Kidney glomerular epithelial cell (primary cell): ENCODE data around the gene ACY1.

ENCODE experiments used
- DNase-seq: peaks from one replicate; lab custom pipeline; 2025; lab: John Stamatoyannopoulos, UW

ACY1 gene

DNA sequence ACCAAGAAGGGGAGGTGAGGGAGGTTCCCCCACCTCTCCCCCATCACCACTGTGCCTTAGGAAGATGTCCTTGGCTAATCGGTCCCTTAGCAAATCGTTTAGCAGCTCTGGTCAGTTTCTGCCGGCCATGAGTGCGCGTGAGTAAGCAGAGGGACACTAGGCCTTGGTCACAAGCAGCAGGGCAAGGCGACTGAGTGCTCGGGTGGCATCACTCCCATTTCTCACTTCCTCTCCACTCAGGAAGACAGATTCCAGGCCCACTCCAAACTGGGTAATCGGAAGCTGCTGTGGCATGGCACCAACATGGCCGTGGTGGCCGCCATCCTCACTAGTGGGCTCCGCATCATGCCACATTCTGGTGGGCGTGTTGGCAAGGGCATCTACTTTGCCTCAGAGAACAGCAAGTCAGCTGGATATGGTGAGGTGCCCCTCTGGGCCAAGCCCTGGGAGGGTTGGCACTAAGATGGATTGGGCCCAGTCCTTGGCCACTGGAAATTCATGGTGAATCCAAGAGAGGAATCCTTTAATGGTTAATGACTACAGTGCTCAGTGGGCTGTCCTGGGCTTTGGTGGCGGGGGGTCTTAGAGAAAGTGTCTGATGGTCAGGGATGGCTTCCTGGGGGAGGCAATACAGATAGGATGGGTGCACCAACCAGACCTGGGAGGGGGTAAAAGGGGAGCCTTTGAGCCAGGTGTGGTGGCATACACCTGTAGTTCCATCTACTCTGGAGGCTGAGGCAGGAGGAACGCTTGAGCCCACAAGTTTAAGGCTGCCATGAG, 37.2 kb upstream of the ACY1 start:
- no peak for DNase-seq

DNA sequence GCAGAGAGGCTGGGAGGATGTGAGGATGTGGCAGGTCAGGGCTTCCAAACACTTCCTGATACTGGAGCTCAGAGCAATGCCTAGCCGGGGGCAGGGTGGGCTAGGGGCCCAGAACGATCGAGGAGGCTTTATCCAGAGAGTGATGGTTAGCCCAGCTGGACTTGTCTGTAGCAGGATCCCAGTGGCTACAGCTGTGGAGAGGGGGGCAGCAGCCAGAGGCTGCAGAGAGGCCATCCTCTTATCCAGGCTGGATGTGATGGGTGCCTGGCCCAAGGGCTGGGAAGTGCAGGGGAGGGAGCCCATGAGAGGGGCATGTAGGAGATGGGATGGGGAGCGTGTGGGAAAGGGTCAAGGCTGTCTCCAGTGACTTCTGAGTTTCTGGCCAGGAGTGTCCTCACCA, 36.5 kb upstream of the ACY1 start:
- no peak for DNase-seq

DNA sequence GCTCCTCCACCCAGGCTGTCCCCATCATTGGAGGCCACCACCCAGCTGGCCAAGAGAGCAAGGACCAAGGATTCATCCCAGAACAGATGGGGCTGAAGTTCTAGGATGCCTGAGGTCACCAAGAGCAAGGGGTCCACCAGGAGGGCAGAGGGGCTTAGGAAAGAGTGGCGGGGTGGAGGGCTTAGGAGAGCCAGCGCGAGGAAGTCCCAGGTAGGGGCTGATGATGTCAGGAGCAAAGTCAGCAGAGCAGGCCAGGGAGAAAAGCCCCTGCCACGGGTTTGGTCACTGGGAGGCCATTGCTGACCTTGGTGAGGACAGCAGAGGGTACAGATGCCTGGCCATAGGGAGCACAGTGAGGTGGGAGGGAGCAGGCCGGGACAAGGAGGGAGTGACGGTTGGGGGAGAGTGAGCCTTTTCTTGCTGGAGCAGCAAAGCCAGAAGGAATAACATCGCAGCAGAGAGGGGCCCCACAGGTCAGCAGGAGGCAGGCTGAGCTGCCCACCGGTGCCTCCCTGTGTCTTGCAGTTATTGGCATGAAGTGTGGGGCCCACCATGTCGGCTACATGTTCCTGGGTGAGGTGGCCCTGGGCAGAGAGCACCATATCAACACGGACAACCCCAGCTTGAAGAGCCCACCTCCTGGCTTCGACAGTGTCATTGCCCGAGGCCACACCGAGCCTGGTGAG, 36.0 kb upstream of the ACY1 start:
- no peak for DNase-seq

DNA sequence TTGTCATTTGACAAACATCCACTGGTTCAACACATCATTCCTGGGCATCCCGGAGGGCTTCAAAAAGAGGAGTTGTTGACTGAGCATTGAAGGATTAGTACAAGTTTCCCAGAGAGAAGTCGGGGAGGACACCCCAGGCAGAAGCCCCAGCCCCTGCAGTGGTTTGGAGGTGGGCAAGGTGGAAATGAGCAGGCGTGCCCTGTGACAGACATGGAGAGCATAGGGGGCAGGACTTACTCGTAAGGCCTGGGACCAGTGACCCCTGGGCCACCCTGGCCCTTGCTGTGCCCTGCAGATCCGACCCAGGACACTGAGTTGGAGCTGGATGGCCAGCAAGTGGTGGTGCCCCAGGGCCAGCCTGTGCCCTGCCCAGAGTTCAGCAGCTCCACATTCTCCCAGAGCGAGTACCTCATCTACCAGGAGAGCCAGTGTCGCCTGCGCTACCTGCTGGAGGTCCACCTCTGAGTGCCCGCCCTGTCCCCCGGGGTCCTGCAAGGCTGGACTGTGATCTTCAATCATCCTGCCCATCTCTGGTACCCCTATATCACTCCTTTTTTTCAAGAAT, 35.2 kb upstream of the ACY1 start:
- no peak for DNase-seq

DNA sequence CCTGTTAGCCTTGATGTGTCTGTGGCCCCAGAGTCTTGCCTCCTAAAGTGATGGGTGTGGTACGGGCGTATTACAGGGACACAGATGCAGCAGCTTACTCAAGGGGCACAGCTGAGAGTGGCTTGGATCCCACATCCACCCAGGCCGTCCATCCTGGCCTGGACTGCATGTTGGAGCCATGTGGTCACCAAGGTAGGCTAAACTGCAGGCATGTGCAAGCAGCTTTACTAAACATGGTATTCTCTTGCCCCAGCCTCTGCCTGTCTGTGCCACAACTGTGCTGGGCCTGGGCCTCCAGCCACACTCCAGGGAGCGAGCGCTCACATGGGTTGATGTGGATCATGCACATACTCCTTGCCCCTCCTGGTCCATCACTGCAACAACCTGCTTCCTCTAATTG, 34.2 kb upstream of the ACY1 start:
- DNase-seq = no peak

DNA sequence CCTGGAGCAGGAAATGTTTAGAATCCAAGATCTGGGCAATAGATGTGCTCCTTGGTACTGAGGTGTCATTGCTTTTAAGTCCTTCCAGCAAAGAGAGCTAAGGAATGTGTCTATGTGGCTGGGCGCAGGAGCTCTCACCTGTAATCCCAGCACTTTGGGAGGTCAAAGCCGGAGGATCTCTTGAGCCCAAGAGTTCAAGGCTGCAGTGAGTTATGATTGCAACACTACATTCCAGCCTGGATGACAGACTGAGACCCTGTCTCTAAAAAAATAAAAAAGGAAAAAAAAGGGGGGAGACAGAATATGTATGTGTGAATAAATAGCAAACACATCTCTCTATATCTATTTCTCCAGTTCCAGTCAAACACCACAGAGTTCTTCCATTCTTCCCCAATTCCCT, 32.4 kb upstream of the ACY1 start:
- DNase-seq = no peak

DNA sequence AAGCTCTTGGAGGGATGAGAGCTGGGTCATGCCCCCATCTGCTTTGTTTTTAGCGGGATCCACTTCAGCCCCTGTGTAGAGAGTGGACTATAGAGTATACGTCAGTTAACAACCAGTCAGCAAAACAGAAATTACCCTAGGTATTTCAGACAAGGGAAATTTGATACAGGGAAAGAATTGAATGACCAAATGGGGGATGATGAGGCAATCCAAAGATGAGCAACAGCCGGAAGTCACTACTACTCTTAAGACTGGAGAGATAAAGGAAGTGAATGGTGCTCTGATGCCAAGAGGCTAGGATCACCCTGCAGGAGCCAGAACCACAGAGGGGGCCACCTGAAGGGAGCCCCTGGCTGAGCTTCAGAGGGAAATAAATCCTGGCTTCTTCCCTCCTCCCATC, 29.9 kb upstream of the ACY1 start:
- DNase-seq = no peak

DNA sequence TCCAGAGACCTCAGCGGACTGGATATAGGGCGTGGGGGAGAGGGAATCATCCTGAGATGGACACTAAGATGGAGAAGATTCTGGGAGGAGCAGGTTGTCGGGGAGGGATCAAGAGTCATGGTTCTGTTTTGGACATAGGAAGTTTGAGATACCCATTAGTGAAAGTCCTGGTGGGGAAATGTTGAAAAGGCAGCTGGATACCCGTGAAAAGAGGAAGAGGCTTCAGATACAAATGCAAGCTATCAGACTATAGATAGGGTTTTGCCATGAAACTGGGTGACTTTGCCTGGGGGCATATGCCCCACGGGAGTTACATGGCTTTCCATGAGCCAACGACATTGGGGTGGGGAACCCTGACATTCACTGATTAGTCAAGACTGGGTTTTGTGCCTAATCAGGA, 29.2 kb upstream of the ACY1 start:
- no peak for DNase-seq

DNA sequence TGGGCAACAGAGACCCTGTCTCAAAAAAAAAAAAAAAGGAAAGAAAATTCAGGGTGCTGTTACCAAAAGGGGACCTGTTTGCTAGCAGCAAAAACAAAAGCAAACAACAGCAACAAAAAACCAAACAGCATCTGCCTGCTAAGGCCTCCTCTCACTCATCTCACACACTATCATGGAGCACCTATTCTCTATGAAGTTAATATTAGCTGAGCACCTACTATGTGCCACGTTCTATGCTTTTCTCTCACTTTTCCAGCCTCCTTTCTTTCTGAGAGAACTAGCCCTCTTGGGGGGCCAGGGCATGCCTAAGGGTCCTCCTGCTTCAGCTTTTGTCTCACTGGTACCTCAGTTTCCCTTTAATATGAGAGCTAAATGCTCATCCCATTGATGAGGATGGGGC, 28.6 kb upstream of the ACY1 start:
- DNase-seq = no peak

DNA sequence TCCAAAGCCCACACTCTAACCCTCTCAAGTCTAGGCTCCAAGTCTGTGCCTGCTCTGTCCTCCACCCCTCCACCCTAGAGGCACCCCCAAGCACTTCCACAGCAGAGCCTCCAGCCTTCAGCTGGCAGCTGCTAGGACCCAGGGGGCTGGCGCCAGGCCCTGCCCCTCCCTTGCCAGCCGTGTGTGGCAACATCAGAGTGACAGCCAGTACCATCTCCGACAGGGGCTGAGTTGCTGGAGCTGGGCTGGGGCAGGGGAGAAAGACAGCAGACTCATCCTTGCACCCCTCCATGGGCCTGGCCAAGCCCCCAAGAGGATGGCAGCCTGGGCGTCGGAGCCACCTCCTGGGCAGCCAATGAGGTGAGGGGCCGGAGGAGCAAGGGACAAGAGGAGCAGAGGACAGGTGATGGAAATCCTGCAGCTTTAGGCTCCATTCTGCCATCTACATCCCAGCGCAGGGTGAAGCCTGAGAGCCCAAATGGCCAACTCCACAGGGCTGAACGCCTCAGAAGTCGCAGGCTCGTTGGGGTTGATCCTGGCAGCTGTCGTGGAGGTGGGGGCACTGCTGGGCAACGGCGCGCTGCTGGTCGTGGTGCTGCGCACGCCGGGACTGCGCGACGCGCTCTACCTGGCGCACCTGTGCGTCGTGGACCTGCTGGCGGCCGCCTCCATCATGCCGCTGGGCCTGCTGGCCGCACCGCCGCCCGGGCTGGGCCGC, 28.0 kb upstream of the ACY1 start, which contains the start of gene GPR62:
Gene GPR62 (plus strand): TSS at position 207 of the 718 bp plus-strand sequence. CDS start 272 bp downstream, at position 479.
- no peak for DNase-seq

DNA sequence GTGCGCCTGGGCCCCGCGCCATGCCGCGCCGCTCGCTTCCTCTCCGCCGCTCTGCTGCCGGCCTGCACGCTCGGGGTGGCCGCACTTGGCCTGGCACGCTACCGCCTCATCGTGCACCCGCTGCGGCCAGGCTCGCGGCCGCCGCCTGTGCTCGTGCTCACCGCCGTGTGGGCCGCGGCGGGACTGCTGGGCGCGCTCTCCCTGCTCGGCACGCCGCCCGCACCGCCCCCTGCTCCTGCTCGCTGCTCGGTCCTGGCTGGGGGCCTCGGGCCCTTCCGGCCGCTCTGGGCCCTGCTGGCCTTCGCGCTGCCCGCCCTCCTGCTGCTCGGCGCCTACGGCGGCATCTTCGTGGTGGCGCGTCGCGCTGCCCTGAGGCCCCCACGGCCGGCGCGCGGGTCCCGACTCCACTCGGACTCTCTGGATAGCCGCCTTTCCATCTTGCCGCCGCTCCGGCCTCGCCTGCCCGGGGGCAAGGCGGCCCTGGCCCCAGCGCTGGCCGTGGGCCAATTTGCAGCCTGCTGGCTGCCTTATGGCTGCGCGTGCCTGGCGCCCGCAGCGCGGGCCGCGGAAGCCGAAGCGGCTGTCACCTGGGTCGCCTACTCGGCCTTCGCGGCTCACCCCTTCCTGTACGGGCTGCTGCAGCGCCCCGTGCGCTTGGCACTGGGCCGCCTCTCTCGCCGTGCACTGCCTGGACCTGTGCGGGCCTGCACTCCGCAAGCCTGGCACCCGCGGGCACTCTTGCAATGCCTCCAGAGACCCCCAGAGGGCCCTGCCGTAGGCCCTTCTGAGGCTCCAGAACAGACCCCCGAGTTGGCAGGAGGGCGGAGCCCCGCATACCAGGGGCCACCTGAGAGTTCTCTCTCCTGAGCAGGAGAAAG, 27.2 kb upstream of the ACY1 start:
- peak; percentile 11 for DNase-seq

DNA sequence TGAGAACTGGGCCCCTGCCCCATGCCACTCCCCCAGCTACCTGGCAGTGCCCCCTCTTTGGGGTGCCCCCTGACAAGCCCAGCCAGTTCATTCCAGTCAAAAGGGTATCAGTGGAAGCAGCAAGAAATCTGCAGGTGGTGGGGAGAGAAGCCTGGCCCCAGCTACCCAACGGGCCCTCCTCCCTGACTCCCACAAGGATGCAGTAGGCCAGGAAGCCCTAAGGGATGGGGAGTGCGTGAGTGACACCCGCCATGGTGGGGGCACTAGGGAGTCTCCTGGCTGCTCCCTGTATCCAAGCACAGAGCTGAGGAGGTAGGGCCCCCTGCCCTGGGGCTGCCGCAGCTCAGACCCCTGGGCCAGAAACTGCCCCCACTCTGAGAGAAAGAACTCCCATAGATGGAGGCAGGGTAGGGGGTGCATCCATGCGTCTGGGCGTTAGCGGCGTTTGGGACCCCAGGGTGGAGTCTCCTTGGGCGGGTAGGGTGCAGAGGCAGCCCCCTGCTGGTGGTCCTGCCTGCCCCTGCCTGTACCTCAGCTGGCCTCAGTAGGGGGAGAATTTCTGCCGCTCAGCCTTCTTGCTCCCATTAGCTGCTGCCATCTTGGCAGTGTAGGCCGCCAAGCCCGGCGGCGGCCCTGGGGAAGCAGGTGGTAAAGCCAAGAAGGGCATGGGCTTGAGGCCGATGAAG, 25.7 kb upstream of the ACY1 start:
- no peak for DNase-seq

DNA sequence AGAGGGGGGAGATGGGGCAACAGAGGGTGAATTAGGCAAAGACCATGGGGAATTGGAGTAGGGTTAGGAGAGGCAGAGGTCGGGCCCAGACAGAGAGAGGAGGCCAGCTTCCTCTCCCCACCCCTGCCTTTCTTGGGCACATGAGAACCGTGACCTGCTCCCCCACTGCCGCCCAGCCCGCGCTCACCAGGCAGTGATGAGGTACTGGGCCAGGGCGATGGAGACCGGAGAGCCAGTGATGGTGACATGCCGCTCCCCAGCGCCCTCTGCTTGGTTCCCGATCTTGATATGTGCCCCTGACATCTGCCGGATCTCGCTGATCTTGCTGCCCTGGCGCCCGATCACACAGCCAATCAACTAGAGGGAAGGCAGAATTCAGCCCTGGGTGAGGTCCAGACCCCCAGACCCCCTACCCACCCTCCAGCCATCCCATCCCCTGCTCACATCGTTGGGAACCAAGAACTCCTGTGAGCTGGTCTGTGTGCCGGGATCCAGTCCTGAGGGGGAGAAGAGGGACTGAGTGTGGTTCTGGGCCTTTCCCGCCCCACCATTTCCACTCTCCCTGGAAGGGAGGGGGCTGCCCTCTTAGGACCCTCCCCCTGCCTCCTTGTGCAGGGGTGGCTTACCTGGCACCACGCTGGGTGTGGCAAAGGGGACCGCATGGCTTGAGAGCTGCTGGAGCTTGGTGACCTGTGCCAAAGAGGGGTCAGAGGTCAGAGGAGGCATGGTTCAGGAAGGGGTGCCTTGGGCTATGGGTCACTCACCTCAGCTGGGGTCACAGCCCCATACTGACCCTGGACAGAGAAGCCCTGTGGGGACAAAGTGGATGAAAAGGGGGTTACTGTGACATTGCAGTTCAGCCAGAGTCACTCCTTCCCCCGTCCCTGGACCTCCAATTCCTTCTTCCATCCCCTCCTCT, 24.5 kb upstream of the ACY1 start:
- no peak for DNase-seq

DNA sequence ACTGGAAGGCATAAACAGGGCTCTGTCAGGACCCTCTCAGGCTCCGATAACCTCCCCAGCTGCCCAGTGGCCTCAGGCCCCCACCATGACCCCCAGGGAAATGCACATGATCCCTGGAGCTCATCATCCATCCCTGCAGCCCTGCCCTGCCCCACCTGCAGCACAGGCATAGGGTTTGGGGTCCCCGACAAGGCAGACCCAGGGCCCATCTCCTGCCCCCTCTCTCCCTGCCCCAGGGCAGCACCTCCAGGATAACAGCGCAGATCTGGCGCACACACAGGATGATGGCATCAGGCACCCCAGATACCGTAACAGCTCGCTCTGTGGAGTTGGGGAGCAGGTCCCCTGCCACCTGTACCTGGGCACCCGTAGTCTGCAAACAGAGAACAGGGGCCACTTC, 23.7 kb upstream of the ACY1 start:
- DNase-seq = no peak

DNA sequence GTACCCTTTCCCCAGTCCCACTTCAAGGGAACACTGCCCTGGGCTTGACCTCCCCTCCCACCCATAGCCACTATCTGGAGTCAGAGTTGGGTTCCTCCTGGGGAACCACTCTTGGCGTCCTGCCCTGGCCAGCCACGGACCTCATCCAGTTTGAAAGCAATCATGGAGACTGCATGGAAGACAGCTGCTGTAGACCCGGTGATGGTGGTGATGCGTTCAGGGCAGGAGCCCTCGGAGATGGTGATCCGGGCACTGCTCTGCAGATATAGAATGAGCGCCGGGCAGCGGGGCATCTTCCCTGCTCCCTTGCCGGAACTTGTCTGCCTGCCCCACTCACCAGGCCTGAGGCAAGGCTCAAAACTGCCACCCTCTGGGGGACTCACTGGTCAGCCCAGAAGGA, 22.9 kb upstream of the ACY1 start:
- no peak for DNase-seq

DNA sequence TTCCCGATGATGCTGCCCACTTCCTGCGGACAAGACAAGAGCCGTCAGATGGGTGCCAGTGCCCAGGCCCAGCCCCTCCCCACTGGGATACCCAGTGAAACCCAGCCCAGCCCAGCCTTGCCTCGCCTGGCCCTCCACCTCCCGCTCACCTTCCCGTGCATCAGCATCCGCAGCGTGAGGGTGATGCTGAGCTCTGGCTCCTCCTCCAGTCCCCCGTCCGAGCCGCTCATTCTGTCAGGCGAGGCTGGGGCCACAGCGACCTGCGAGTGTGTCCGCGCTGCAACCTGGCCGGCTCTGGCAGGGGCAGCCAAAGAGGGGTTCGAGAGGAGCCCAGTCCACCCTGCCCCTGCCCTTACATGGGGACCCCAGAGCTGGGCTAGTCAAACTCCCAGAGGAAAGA, 22.3 kb upstream of the ACY1 start:
- no peak for DNase-seq

DNA sequence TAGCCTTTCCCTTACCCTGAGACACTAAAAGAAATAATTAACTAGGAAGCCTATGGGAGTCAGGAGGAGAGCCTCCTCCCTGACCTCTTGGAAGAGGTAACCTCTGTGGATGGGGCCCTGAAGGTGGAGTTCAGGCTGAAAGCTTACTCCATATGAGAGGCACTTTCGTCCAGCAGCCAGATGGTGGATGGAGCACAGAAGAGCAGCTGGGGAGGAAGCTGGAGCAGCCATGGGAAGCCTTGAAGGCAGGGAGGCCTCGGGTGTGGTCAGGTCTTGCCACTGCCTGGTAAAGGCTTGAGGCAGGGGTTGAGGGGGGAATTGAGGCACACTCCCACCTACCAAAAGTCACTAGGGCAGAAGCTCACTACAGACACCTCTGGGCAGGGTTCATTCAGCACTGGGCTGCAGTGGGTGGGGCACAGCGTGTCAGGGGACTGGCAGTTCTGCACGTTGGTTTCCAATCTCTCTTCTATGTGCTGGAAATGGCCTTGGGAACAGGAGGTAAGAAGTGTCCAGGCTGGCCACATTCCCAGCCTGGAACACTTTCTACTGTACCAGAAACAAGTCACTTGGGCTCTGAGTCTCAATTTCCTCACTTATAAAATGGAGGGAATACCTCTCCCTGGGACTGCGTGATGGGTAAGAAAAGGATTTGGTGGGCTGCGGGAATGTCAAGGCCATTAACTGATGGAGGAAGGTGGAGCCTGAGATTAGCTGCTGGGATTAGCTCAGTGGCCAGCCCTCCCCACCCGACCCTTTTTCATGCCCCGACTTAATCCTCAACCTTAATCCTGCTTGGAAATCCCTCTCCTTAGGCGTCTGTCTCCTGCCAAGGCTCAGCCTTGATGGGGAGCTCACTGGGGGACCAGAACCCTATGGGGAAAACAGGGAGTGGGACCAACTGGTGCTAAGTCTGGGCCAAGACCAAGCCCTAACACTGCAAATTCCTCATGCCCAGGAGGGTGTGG, 21.4 kb upstream of the ACY1 start:
- no peak for DNase-seq

DNA sequence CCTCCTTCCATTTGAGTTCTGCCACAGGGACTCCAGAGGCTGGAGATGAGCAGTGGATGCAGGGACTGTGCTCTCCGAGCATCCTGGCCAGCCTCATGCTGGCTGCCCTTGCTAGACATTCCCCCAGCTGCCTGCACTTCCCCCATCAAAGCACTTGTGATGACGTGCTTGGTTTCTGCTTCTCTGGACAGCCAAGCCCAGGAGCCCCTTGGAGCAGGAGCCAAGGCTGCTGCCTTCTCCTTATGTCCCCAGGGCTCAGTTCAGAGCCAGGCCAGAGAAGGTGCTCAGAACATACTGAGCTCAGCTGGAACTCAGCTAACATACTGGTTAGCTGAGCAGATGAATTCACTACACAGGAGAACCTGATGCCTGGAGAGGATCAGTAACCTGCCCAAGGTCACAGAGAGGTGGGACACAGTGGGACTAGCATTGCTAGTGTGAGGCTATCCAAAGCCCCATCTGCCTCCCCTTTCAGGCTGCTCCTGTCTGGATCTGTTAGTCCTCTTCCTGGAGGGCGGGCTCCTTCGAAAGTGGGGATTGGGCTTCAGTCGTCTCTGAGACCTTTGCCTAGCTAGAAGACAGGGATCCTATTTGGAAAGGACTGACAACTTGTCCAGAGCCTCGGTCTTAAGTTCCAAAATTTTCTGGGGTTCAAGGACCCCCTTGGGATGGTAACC, 20.3 kb upstream of the ACY1 start:
- no peak for DNase-seq
